ENCODE data around the gene MBTPS1.

Gene MBTPS1

DNA sequence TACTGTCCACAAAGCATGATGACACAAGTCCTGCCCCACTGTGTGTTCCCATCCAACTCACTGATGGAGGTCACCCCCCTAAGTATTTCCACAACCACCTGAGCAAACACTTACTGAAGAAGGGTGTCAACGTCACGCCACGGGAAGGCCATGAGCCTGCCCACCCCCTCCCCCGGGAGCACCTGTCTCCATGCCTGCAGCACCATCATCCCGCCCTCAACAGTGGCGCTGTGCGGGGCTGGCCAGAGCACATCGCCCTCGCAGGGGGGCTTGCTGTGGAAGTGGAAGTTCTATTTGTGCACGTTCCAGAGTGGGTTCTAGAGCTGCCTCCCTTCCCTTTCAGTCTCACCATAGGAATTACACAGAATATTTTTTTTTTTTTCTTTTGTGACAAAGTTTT lies 4.3 kb upstream of the MBTPS1 start:
- Histone ChIP-seq H3K27ac (ENCODE audit: extremely low read depth, low read depth, low read length) (no peak overlapping the region), H3K9me3 (ENCODE audit: control insufficient read depth, insufficient read depth, low read depth, low read length) (no peaks in the 10 kb centered on the region), H3K36me3 (ENCODE audit: control insufficient read depth in 2 of 2, insufficient read depth in 1 of 2, low read length in 2 of 2) (peaks cover 0 to 48% of the 10 kb centered on the region in 2 experiments; a peak in 1 of 3 replicates), H3K4me3 (ENCODE audit: low read depth, low read length) (no peak overlapping the region), H3K4me1 (ENCODE audit: control insufficient read depth, insufficient read depth, low read length) (no peaks in the 10 kb centered on the region)
- ChIA-PET POLR2A (no interaction called here), CTCF (interaction anchor here (0.5 kb wide), 1 partner anchor 390 kb away, joined by 5 read pairs; no protein-coding TSS in a partner anchor)
- TF ChIP-seq ZNF366 (tag by site-specific recombination; conservative IDR thresholded peaks at IDR 0.05) (no peak), ZNF768 (tag by site-specific recombination; IDR thresholded peaks at IDR 0.05) (no peak), ZNF138 (tag by site-specific recombination; IDR thresholded peaks at IDR 0.05; ENCODE audit: borderline replicate concordance) (no peak), ZBTB8A (tag by site-specific recombination; IDR thresholded peaks at IDR 0.05) (no peak), ZFP3 (tag by site-specific recombination; IDR thresholded peaks at IDR 0.05; ENCODE audit: low read depth) (no peak), ZNF335 (tag by site-specific recombination; conservative IDR thresholded peaks at IDR 0.05) (no peak)
- TF ChIP-seq, protein P1, sequence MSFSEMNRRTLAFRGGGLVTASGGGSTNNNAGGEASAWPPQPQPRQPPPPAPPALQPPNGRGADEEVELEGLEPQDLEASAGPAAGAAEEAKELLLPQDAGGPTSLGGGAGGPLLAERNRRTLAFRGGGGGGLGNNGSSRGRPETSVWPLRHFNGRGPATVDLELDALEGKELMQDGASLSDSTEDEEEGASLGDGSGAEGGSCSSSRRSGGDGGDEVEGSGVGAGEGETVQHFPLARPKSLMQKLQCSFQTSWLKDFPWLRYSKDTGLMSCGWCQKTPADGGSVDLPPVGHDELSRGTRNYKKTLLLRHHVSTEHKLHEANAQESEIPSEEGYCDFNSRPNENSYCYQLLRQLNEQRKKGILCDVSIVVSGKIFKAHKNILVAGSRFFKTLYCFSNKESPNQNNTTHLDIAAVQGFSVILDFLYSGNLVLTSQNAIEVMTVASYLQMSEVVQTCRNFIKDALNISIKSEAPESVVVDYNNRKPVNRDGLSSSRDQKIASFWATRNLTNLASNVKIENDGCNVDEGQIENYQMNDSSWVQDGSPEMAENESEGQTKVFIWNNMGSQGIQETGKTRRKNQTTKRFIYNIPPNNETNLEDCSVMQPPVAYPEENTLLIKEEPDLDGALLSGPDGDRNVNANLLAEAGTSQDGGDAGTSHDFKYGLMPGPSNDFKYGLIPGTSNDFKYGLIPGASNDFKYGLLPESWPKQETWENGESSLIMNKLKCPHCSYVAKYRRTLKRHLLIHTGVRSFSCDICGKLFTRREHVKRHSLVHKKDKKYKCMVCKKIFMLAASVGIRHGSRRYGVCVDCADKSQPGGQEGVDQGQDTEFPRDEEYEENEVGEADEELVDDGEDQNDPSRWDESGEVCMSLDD (tag by site-specific recombination; IDR thresholded peaks at IDR 0.05): no peak

DNA sequence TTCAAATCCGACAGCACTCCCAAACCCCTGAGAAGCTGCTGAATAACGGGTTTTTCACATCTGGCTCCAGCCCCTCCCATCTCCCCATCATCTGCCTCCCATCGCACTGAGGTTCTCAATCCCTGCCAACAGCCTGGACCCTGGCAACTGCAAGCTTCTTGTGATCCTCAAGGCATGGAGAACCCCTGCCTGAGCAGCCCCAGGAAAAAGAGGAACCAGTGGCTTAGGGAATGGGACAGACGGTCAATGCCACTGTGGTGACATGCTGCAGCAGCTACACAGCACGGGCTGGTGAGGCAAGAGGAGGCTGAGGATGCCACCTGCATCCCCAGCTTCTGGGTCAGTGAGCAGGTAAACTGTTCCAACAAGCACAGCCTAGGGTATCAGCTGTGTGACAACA lies 3.3 kb upstream of the MBTPS1 start:
- Histone ChIP-seq H3K9me3 (ENCODE audit: control insufficient read depth, insufficient read depth, low read depth, low read length) (no peaks in the 10 kb centered on the region), H3K27ac (ENCODE audit: extremely low read depth, low read depth, low read length) (no peak overlapping the region), H3K36me3 (ENCODE audit: control insufficient read depth in 2 of 2, insufficient read depth in 1 of 2, low read length in 2 of 2) (peaks cover 0 to 43% of the 10 kb centered on the region in 2 experiments; a peak in 1 of 3 replicates), H3K4me1 (ENCODE audit: control insufficient read depth, insufficient read depth, low read length) (no peaks in the 10 kb centered on the region), H3K4me3 (ENCODE audit: low read depth, low read length) (no peak overlapping the region)
- ChIA-PET CTCF (interaction anchor here (1.2 to 1.5 kb wide), 2 partner anchors 27 to 67 kb away, joined by 3 to 4 read pairs; partner anchors contain the start of gene TAF1C), POLR2A (no interaction called here)
- TF ChIP-seq, protein P2, sequence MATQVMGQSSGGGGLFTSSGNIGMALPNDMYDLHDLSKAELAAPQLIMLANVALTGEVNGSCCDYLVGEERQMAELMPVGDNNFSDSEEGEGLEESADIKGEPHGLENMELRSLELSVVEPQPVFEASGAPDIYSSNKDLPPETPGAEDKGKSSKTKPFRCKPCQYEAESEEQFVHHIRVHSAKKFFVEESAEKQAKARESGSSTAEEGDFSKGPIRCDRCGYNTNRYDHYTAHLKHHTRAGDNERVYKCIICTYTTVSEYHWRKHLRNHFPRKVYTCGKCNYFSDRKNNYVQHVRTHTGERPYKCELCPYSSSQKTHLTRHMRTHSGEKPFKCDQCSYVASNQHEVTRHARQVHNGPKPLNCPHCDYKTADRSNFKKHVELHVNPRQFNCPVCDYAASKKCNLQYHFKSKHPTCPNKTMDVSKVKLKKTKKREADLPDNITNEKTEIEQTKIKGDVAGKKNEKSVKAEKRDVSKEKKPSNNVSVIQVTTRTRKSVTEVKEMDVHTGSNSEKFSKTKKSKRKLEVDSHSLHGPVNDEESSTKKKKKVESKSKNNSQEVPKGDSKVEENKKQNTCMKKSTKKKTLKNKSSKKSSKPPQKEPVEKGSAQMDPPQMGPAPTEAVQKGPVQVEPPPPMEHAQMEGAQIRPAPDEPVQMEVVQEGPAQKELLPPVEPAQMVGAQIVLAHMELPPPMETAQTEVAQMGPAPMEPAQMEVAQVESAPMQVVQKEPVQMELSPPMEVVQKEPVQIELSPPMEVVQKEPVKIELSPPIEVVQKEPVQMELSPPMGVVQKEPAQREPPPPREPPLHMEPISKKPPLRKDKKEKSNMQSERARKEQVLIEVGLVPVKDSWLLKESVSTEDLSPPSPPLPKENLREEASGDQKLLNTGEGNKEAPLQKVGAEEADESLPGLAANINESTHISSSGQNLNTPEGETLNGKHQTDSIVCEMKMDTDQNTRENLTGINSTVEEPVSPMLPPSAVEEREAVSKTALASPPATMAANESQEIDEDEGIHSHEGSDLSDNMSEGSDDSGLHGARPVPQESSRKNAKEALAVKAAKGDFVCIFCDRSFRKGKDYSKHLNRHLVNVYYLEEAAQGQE (tag by site-specific recombination; IDR thresholded peaks at IDR 0.05): no peak
- TF ChIP-seq ZNF747 (tag by site-specific recombination; IDR thresholded peaks at IDR 0.05): no peak
- TF ChIP-seq, protein P3, sequence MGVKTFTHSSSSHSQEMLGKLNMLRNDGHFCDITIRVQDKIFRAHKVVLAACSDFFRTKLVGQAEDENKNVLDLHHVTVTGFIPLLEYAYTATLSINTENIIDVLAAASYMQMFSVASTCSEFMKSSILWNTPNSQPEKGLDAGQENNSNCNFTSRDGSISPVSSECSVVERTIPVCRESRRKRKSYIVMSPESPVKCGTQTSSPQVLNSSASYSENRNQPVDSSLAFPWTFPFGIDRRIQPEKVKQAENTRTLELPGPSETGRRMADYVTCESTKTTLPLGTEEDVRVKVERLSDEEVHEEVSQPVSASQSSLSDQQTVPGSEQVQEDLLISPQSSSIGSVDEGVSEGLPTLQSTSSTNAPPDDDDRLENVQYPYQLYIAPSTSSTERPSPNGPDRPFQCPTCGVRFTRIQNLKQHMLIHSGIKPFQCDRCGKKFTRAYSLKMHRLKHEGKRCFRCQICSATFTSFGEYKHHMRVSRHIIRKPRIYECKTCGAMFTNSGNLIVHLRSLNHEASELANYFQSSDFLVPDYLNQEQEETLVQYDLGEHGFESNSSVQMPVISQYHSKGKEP (tag by site-specific recombination; IDR thresholded peaks at IDR 0.05): no peak
- TF ChIP-seq RBAK (tag by site-specific recombination; IDR thresholded peaks at IDR 0.05): no peak
- no peak for TF ChIP-seq OSR2 (tag by site-specific recombination; IDR thresholded peaks at IDR 0.05)
- TF ChIP-seq, protein P4, sequence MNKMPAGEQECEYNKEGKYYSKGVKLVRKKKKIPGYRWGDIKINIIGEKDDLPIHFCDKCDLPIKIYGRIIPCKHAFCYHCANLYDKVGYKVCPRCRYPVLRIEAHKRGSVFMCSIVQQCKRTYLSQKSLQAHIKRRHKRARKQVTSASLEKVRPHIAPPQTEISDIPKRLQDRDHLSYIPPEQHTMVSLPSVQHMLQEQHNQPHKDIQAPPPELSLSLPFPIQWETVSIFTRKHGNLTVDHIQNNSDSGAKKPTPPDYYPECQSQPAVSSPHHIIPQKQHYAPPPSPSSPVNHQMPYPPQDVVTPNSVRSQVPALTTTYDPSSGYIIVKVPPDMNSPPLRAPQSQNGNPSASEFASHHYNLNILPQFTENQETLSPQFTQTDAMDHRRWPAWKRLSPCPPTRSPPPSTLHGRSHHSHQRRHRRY (tag by site-specific recombination; IDR thresholded peaks at IDR 0.05): no peak
- TF ChIP-seq, protein P5, sequence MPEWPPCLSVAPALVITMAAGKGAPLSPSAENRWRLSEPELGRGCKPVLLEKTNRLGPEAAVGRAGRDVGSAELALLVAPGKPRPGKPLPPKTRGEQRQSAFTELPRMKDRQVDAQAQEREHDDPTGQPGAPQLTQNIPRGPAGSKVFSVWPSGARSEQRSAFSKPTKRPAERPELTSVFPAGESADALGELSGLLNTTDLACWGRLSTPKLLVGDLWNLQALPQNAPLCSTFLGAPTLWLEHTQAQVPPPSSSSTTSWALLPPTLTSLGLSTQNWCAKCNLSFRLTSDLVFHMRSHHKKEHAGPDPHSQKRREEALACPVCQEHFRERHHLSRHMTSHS (tag by site-specific recombination; IDR thresholded peaks at IDR 0.05): no peak
- TF ChIP-seq, protein P6, sequence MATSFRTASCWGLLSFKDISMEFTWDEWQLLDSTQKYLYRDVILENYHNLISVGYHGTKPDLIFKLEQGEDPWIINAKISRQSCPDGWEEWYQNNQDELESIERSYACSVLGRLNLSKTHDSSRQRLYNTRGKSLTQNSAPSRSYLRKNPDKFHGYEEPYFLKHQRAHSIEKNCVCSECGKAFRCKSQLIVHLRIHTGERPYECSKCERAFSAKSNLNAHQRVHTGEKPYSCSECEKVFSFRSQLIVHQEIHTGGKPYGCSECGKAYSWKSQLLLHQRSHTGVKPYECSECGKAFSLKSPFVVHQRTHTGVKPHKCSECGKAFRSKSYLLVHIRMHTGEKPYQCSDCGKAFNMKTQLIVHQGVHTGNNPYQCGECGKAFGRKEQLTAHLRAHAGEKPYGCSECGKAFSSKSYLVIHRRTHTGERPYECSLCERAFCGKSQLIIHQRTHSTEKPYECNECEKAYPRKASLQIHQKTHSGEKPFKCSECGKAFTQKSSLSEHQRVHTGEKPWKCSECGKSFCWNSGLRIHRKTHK (tag by site-specific recombination; IDR thresholded peaks at IDR 0.05): no peak
- no peak for TF ChIP-seq ZBTB8A (tag by site-specific recombination; IDR thresholded peaks at IDR 0.05)
- TF ChIP-seq SCRT1 (tag by site-specific recombination; IDR thresholded peaks at IDR 0.05; ENCODE audit: borderline replicate concordance): no peak

Data from HEK293 (cell line).